GM19043 (cell line): ENCODE measurements around the gene DDX55.

ENCODE experiments used
- ATAC-seq: cut with Tn5 transposase; IDR thresholded peaks from one replicate; pipeline ENCODE4 v1.9.1; 2021; ENCODE audit warnings: low read depth; ENCODE audit not compliant: unreplicated experiment

Gene DDX55

GRCh38 chr12:123608182-123608581, 6.3 kb downstream of the DDX55 start:
- no peak for ATAC-seq

GRCh38 chr12:123614110-123614509, 12.2 kb downstream of the DDX55 start:
- no peak for ATAC-seq

GRCh38 chr12:123614531-123614930, 12.6 kb downstream of the DDX55 start:
- no peak for ATAC-seq

GRCh38 chr12:123617144-123617543, 15.2 kb downstream of the DDX55 start:
- no peak for ATAC-seq

GRCh38 chr12:123617580-123617979, 15.7 kb downstream of the DDX55 start:
- ATAC-seq, result no peak

- ATAC-seq, result no peak
Measured at GRCh38 chr12:123621101-123621500, 19.2 kb downstream of the DDX55 start.

- ATAC-seq, result no peak
Measured at GRCh38 chr12:123621619-123622530, 20.0 kb downstream of the DDX55 start.

GRCh38 chr12:123633379-123634141, 31.7 kb downstream of the DDX55 start, which contains the start of the genes EIF2B1 and GTF2H3:
Gene EIF2B1 (minus strand): TSS chr12:123633686. CDS start chr12:123633557, 129 bp downstream.
Gene GTF2H3 (plus strand): TSS chr12:123633829. CDS start chr12:123633860, 31 bp downstream.
- peak; percentile 97 for ATAC-seq

GRCh38 chr12:123634142-123634561, 32.3 kb downstream of the DDX55 start:
- no peak for ATAC-seq

GRCh38 chr12:123643911-123644310, 42.0 kb downstream of the DDX55 start:
- ATAC-seq, result no peak

GRCh38 chr12:123645380-123645779, 43.5 kb downstream of the DDX55 start:
- no peak for ATAC-seq

- ATAC-seq, result no peak
Measured at GRCh38 chr12:123645878-123646277, 44.0 kb downstream of the DDX55 start.

GRCh38 chr12:123648401-123648800, 46.5 kb downstream of the DDX55 start:
- no peak for ATAC-seq

- ATAC-seq, result no peak
Measured at GRCh38 chr12:123654129-123654701, 52.3 kb downstream of the DDX55 start.

GRCh38 chr12:123655420-123655819, 53.5 kb downstream of the DDX55 start:
- peak; percentile 90 for ATAC-seq

GRCh38 chr12:123656392-123656791, 54.5 kb downstream of the DDX55 start:
- no peak for ATAC-seq

GRCh38 chr12:123657211-123657610, 55.3 kb downstream of the DDX55 start:
- ATAC-seq, result no peak

- ATAC-seq, result no peak
Measured at GRCh38 chr12:123659996-123660727, 58.3 kb downstream of the DDX55 start.

GRCh38 chr12:123667771-123668170, 65.9 kb downstream of the DDX55 start:
- ATAC-seq, result no peak
